Head of caudate nucleus (tissue), 42 donors: Measurements from ENCODE around the gene CMC2.
A peak's percentile ranks its signal among the peaks of the same experiment; 100 is the strongest.

Experiments used
- DNase-seq, 42 donors: peaks; one replicate each; pipeline versions ENCODE4 v3.0.0 to v3.0.0-alpha.2; 2020 to 2021; ENCODE audit warnings: mixed read lengths in 7 of 42
- intact Hi-C: fragments of 100-400 bp; cut with DNase I; formaldehyde crosslinking; loops from one replicate; pipeline ENCODE4 v1.15.0; 2022

Gene CMC2

GRCh38 chr16:81006813-81007695 lies at the start of gene CMC2, which contains the start of gene CENPN:
TSS of gene CMC2 (minus strand) at chr16:81006885. CDS start at chr16:80997394, 9,491 bp downstream.
TSS of gene CENPN (plus strand) at chr16:81007214. CDS start at chr16:81011940, 4,726 bp downstream.
- intact Hi-C loops = loop anchor here (10.0 kb wide), 1 partner anchor 68 kb away; the partner anchor contains the start of gene C16orf46
- peak; percentile 97 to 99 (median 98) for DNase-seq

GRCh38 chr16:81053761-81054160 lies 47.1 kb upstream of the CMC2 start:
- no peak for DNase-seq
- intact Hi-C loops = no loop called here

GRCh38 chr16:81042821-81043220 lies 36.1 kb upstream of the CMC2 start:
- no peak for DNase-seq
- intact Hi-C loops = no loop called here

GRCh38 chr16:81041696-81042095 lies 35.0 kb upstream of the CMC2 start:
- intact Hi-C loops = no loop called here
- no peak for DNase-seq

- intact Hi-C loops = no loop called here
- DNase-seq = no peak
Observed at GRCh38 chr16:81040842-81041241, 34.2 kb upstream of the CMC2 start.

- DNase-seq = no peak
- intact Hi-C loops = no loop called here
Observed at GRCh38 chr16:81040131-81040530, 33.4 kb upstream of the CMC2 start.

GRCh38 chr16:81036751-81037350 lies 30.2 kb upstream of the CMC2 start:
- DNase-seq = no peak
- intact Hi-C loops = loop anchor here (5.0 kb wide), 1 partner anchor 40 kb away; the partner anchor contains the start of gene C16orf46

- DNase-seq = peak in 37 of 42 donors; percentile 7 to 73 (median 40)
- intact Hi-C loops = loop anchor here (5.0 kb wide), 1 partner anchor 41 kb away; the partner anchor contains the start of gene C16orf46
Observed at GRCh38 chr16:81035975-81036750, 29.5 kb upstream of the CMC2 start.

GRCh38 chr16:81035398-81035974 lies 28.8 kb upstream of the CMC2 start, which contains the start of gene ATMIN:
TSS of gene ATMIN (plus strand) at chr16:81035842. CDS start at chr16:81035871, 29 bp downstream.
- intact Hi-C loops = loop anchor here (5.0 kb wide), 1 partner anchor 42 kb away; the partner anchor contains the start of gene C16orf46
- DNase-seq = peak; percentile 32 to 92 (median 84)

- intact Hi-C loops = no loop called here
- no peak for DNase-seq
Observed at GRCh38 chr16:81029930-81030604, 23.4 kb upstream of the CMC2 start.

GRCh38 chr16:81026429-81026828 lies 19.7 kb upstream of the CMC2 start:
- no peak for DNase-seq
- intact Hi-C loops = no loop called here

GRCh38 chr16:81018496-81018895 lies 11.8 kb upstream of the CMC2 start:
- DNase-seq = peak in 41 of 42 donors; percentile 35 to 89 (median 73)
- intact Hi-C loops = loop anchor here (10.0 kb wide), 1 partner anchor 176 kb away; no protein-coding TSS in a partner anchor

- intact Hi-C loops = loop anchor here (10.0 kb wide), 1 partner anchor 180 kb away; no protein-coding TSS in a partner anchor
- no peak for DNase-seq
Observed at GRCh38 chr16:81014672-81015071, 8.0 kb upstream of the CMC2 start.

- intact Hi-C loops = loop anchor here (10.0 kb wide), 1 partner anchor 182 kb away; no protein-coding TSS in a partner anchor
- DNase-seq = no peak
Observed at GRCh38 chr16:81012974-81013373, 6.3 kb upstream of the CMC2 start.

- peak in 1 of 42 donors; percentile 24 for DNase-seq
- intact Hi-C loops = loop anchor here (10.0 kb wide), 1 partner anchor 66 kb away; the partner anchor contains the start of gene C16orf46
Observed at GRCh38 chr16:81008505-81008789, 1.8 kb upstream of the CMC2 start.

- intact Hi-C loops = loop anchor here (10.0 kb wide), 1 partner anchor 68 kb away; the partner anchor contains the start of gene C16orf46
Observed at GRCh38 chr16:81006211-81006812, 373 bp downstream of the CMC2 start.

GRCh38 chr16:81005610-81006161 lies 999 bp downstream of the CMC2 start:
- intact Hi-C loops = loop anchor here (10.0 kb wide), 1 partner anchor 69 kb away; the partner anchor contains the start of gene C16orf46
- DNase-seq = peak in 1 of 42 donors; percentile 12

More at GRCh38 chr16:81006211-81006812, 373 bp downstream of the CMC2 start:
- DNase-seq = peak in 40 of 42 donors; percentile 31 to 79 (median 56)
